ENCODE measurements around the gene TMEM50A.
"Not testable (repeated sequence)": the region's sequence is repeated elsewhere in the genome, so short reads cannot be mapped to it uniquely, and the experiment has no call there.

Gene TMEM50A

DNA sequence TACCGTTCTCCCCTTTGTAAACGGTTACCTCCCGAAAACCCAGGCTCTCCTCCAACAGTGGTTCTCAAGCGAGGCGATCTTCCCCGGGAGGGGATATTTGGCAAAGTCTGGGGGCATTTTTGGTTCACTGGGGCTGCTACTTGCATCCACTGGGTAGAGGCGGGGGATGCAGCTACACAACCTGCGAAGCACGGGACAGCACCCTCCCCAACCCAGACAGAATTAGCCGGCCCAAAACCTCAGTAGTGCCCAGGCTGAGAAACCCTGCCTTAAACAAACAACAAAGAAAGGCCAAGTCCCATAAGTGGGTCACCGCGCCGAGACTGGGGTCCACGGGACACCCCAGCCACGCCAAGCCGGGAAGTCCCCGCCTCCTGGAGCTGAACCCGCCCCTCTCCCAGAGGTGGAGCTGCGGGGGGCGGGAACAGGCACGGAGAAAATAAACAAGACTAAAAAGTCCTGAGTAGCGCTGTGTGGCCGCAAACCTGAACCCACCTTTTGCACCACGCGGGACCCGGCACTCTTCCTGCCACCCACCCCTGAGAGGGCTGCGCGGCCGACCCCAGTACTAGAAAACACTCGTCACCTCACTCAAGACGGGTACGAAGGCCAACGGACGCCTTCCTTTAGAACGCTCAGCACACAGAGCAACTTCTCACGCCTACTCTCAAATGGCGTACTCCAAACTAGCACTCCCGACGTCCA lies 499 bp upstream of the TMEM50A start:
- peak; percentile 14 for DNase-seq

DNA sequence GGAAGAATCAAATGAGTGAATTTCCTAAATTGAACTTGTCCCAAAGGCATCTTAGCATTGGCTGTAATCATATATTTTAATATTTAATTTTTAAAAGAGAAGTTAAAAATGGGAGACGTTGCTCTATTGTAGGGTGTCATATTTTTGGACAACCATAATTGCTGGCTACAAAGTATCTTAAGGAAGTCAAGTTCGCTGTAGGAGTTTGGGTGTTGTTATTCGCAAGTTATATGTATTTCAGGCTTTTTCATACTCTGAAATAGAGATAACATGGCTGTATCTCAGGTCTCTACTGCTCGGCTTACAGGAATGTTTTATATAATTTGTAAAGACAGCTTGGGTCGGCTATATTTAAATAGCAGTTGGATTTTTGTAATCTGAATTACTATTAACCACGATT lies 852 bp downstream of the TMEM50A start:
- no peak for DNase-seq

DNA sequence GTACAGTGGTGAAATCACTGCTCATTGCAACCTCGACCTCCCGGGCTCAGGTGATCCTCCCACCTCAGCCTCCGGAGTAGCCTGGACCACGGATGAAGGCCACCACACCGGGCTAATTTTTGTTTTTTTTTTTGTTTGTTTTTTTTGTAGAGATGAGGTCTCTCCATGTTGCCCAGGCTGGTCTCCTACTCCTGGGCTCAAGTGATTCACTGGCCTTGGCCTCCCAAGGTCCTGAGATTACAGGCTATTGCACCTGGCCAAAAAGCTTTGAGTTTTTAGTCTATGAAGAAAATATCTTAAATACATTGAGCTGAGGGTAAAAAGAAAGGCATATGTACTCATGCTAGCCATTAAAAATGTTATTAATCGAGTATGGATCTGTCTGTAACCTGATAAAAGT lies 3.6 kb downstream of the TMEM50A start:
- DNase-seq = no peak

DNA sequence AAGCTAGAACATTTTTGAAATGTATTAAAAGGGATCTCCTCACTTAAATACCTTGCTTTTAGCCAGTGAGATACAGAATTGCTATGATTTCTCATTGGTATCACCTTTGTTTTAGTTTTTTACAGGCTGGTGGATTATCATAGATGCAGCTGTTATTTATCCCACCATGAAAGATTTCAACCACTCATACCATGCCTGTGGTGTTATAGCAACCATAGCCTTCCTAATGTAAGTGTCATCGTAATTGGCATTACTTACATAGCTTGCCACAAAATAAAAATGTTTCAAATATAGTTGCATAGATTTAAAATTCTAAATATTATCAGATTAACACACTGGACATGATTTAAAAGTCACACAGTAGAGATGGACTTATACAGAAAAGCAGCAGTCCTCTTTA lies 4.7 kb downstream of the TMEM50A start:
- no peak for DNase-seq

DNA sequence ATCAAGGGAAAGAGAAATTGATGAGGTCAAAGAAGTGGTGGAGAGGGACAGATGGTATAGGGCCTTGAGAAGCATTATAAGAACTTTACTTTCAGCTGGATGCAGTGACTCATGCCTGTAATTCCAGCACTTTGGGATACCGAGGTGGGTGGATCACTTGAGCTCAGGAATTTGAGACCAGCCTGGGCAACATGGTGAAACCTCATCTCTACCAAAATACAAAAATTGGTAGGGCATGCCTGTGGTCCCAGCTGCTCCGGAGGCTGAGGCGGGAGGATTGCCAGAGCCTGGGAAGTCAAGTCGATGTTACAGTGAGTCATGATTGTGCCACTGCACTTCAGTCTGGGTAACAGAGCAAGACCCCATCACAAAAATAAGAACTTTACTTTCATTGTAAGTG lies 5.7 kb downstream of the TMEM50A start:
- DNase-seq = no peak

DNA sequence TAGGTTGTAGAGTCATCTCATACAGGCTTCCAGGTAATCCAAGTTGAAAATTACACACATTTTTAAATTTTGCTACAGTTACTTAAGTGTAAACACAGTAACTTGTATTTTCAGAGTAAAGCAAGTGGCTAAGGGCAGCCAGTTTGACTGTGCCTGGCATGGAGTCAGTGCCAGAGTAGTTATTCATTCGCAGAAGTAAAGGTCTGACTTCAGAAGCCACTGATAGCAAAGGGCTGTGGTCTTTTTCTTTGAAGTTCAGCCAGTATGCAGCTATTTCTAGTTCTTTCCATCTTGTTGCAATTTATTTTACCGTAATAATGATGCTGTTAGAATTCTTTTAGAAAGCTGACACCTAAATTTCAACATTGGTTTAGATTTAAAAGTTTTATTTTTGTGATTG lies 9.4 kb downstream of the TMEM50A start:
- DNase-seq = no peak

DNA sequence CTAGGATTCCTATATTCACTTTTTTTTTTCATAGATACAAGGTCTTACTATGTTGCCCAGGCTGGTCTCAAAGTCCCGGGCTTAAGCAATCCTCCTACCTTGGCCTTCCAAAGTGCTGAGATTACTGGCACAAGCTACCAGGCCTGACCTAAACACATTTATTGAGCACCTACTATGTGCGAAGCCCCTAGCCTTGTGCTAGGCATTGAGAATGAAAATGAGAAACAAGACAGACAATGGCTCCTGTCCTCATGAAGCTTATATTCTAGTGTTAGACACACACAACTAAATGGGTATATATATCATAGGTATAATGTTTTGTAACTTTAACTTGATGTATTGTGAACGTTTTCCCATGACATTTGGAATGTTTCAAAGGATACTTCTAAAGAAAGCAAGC lies 11.5 kb downstream of the TMEM50A start:
- DNase-seq = no peak

DNA sequence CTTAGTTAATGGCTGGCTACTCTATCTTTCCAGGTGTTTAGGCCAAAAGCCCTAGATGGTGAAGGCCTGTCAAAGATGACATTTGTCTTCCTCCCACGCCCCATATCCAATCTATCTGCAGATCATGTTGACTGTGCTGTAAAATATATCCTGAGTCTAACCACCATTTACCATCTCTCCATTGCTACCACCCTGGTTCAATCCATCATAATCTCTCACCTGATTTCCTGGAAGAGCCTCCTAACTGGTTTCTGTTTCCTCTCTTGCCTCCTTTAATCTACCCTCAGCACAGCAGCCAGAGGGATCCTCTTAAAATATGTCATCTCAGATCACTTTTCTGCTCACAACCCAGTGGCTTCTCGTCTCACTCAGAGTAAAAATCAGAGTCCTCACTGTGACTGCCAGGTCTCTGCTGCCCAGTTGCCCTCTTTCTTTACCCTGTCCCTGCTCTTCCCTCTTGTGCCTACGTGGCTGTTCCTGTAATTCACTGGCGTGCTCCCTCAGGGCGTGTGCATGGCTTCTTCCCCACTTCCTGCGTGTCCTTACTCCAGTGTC lies 17.8 kb downstream of the TMEM50A start:
- no peak for DNase-seq

DNA sequence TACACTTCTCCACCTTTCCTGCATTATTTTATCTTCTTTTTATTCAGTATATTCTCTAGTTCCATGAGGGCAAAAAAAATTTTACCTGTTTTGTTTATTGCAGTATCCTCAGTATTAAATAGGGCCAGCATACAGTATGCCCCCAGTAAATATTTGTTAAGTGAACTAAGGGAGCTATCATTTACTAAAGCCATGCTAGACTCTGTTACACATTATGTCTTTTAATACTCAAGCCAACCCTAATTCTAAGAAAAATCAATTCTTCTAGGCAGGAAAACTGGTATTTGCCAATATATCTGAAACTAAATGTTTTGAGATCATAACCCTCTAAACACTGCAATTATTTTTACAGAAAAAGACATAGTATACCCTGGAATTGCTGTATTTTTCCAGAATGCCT lies 18.3 kb downstream of the TMEM50A start:
- no peak for DNase-seq

DNA sequence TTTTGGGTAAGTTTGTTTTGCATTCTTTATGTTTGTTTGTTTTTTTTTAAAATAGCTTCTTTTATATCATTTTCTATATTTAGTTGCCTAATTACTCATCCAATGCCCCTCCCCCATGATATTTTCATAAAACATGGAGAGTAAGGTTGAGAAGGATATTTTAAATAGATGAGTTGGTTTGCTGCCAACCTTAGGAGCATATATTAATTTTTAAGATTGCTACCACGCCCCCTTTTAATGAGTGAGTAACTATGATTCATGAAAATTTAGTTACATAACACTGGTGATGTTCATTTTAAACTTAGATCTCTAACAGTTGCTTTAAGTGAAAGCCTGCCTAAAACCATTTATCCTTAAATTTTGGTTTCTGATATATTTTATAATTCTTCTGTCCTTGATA lies 18.7 kb downstream of the TMEM50A start:
- DNase-seq = no peak

DNA sequence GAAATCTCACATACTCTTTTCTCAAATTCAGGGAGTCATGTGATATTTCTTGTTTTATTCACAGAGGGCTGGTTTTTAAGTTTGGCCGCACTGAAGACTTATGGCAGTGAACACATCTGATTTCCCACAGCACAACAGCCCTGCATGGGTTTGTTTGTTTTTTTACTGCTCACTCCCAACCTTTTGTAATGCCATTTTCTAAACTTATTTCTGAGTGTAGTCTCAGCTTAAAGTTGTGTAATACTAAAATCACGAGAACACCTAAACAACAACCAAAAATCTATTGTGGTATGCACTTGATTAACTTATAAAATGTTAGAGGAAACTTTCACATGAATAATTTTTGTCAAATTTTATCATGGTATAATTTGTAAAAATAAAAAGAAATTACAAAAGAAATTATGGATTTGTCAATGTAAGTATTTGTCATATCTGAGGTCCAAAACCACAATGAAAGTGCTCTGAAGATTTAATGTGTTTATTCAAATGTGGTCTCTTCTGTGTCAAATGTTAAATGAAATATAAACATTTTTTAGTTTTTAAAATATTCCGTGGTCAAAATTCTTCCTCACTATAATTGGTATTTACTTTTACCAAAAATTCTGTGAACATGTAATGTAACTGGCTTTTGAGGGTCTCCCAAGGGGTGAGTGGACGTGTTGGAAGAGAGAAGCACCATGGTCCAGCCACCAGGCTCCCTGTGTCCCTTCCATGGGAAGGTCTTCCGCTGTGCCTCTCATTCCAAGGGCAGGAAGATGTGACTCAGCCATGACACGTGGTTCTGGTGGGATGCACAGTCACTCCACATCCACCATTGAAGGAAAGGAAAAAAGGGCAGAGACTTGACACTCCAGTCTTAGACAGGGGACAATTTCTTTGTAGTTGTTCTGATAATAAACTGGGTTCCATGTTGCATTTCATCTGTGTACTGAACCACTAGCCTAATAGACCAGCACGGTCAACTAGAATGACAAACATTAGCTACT lies 22.8 kb downstream of the TMEM50A start:
- peak; percentile 9 for DNase-seq

DNA sequence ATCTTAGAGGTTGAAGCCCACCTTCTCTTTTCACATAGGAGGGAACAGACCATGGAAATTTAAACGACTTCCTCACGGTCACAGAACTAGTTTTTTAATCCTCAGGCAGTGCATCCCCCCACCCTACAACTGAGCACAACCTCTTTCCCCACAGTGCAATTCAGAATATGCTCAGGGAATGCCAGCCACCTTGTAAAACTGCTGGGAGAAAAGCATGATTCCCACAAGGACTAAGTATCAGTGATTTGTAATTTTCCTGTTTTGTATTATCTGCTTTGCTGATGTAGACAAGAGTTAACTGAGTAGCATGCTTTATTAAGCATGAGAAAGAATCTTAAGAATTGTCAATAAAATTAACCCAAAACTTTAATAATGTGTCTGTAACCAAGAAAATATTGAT lies 23.8 kb downstream of the TMEM50A start:
- DNase-seq = no peak

DNA sequence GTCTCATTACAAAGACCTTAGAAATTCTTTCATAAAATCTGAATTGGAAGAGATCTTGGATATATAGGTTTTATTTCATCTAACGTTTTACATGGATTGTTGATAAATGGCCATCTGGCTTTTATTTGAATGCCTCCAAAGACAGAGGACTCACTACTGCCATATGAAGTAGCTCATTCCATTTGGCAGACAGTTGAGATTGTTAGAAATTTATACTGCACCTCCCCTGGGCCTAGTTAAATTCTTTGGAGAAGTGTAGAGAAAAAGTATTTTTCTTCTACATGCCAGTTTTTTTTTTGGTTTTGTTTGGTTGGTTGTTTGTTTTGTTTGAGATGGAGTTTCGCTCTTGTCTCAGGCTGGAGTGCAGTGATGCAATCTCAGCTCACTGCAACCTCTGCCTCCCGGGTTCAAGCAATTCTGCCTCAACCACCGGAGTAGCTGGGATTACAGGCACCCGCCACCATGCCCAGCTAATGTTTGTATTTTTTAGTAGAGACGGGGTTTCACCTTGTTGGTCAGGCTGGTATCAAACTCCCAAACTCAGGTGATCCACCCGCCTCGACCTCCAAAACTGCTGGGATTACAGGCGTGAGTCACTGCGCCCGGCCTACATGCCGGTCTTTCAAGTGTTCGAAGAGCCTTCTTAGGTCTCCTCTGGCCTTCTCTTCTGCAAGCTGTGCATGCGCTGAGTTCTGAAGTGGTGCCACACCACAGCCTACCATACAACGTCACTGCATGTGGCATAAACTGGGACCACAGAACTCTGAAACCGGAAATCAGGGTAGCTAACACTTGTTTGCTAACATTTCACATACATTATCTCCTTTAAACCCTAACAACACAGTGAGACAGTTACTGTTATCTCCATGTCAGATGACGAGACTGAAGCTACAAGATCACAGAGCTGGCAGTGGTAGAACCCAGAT lies 24.8 kb downstream of the TMEM50A start:
- not testable (repeated sequence) for DNase-seq

DNA sequence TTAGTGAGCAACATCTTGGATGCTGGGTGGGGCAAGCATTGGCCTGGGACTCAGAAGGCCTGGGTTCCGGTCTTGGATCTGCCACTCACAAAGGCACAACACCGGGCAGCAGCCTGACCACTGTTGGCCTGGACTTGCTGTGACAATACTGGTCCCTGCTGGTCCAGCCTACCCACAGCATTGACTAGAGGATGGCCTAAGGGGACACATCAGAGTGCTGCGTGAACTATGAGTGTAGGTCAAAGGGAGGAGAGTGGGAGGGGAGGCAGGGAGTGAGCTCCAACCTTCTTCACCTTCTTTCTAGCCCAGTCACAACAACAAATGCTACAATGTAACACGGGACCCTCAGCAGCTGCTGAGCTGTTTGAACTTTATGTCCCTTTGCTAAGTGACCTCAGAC lies 31.1 kb downstream of the TMEM50A start:
- no peak for DNase-seq

DNA sequence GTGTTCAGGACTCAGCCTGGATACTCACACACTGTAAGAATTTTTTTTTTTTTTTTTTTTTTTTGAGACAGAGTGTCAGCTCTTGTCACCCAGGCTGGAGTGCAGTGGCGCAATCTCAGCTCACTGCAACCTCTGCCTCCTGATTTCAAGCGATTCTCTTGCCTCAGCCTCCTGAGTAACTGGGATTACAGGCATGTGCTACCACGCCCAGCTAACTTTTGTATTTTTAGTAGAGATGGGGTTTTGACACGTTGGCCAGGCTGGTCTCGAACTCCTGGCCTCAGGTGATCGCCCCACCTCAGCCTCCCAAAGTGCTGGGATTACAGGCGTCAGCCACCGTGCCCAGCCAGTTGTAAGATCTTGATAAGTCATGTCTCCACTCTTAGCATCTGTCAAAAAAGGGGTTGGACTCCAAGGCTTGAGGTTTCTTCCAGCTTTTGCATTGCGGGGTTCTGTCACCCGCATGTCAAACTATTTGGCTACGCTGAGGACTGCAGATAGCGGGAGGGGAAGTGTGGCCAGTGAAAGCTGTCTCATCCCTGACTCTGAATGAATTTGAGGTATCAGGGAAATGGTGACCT lies 31.6 kb downstream of the TMEM50A start:
- DNase-seq = not testable (repeated sequence)

DNA sequence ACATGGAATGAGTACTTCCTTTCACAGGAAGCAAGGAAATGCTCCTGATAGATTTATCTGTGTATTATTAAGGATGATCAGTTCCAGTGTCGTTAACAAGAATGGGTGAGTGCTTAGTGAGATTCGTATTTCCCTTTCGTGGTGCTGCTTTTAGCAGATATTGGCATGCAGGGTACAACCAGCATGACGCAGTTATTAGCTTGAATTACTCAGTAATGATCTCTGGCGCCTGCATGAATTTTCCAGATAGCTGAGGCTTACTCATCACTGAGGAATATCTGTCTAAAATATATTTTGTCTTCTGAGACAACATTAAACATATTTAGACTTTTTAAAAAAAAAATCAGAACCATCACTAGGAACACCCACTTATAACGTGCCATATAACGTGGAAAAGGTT lies 33.6 kb downstream of the TMEM50A start:
- not testable (repeated sequence) for DNase-seq

DNA sequence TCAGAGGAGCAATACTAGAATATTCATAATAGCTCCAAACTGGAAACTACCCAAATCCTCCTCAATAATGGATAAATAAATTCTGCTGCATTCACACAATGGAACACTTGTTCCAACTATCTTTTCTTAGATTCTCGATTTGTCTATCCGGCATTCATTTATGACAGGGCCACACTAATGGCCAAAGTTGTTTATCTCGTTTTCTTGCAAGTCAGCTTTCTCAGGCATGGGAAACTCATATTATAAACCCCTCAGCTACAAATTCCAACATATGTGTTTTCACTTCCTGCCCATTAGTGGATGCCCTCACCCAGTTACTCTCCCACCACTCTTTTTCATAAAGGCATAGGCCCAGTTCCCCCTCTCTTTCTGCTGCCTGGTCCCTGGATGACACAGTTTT lies 40.2 kb downstream of the TMEM50A start:
- DNase-seq = not testable (repeated sequence)

DNA sequence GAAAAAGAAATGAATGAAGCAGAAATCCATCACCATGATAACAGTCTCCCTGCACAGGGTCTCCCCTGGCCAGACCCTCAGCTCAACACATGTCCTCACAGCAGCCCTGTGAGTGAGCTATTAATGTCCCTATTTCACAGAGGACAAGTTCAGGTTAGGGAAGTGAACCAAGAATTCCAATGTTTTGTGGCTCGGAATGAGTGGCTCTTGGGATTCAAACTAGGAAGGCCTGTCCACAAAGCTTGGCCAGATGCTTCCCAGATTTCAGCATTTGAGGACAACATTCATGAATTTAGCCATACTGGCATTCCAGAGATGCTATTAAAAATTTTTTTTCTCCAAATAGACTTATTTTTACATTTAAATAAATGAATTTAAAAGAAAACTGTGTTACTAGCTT lies 44.4 kb downstream of the TMEM50A start:
- not testable (repeated sequence) for DNase-seq

DNA sequence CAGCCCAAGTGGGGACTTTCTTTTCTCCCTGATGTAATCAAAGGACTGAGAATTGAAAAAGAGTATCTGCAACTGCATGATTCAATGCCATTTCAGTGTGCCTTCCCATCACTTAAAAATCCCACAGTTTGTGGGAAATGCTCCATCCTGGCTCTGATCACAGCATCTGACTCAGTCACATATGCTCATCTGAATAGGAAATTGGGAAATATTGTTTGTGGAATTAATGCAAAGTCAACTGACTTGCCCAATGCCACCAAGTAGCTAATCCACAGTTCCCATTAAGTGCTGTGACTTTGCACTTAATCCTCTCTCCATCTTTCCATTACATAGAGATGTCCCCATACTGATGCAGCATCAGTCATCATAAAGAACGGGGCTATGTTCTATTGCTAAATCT lies 45.0 kb downstream of the TMEM50A start:
- not testable (repeated sequence) for DNase-seq

DNA sequence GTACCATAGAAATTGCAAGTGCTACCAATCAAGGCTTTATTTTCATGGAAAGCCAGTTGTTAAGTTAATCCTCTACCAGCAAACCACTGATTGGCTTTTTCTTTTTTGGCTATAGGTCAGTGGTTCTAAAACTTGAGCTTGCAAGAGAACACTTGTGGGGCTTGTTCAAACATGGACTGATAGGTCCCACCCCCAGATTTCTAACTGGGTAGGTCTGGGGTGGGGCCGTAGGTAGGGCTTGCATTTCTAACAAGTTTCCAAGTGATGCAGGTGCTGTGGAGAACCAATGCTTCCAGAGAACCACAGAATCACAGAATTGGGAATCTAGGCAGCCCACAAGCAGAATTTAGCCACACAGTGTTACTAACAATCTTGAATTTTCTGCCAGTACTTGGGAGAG lies 45.7 kb downstream of the TMEM50A start:
- DNase-seq = not testable (repeated sequence)

DNA sequence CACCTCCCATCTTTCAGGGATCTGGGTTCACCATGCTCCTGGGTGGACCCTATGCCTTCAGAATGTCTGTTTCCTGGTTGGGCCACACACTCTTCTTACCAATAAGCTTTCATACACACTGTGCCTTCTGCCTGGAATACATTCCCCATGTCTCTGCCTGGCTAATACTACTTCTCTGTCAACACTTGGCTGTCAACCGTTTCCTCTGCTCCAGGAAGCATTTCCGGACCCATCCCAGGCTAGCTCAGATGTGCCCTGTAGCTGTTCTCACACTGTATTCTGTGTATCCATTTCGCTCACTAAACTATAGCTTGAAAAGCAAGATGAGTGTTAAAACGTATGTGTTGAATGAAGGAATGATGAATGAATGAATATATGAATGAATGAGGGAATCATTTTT lies 49.0 kb downstream of the TMEM50A start:
- DNase-seq = not testable (repeated sequence)

DNA sequence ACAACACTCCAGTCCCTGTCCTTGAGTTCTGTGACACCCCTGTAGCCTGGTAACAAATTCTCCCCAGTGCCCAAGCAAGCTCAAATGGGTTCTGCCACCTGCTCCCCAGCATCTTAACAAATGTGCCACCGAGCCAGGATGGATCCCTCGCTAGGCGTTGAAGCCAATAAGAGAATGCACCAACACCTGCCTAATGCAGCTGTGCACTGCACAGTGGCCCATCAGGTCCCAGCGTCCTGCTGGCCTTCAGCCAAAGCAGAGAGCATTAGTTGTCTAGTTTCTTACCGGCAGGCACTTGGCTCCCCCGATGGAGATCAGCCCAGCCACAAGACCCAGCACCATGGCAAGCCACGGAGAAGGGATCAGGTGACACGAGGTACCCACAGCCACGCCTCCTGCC lies 50.6 kb downstream of the TMEM50A start:
- not testable (repeated sequence) for DNase-seq

Measured in stimulated activated CD4-positive, alpha-beta T cell treated with anti-CD3 and anti-CD28 coated beads, Interleukin-15, amount 100 ng/mL, for 24 hours (primary cell).